Measurements from ENCODE around the gene DYRK1A.

DYRK1A gene

GRCh38 chr21:37421306-37421705 lies 54.7 kb downstream of the DYRK1A start:
- no peak for DNase-seq

GRCh38 chr21:37422382-37422781 lies 55.8 kb downstream of the DYRK1A start:
- no peak for DNase-seq

- no peak for DNase-seq
Observed at GRCh38 chr21:37423103-37423502, 56.5 kb downstream of the DYRK1A start.

- DNase-seq: no peak
Observed at GRCh38 chr21:37424396-37424795, 57.8 kb downstream of the DYRK1A start.

GRCh38 chr21:37425001-37425400 lies 58.4 kb downstream of the DYRK1A start:
- DNase-seq: no peak

- DNase-seq: no peak
Observed at GRCh38 chr21:37425684-37426083, 59.1 kb downstream of the DYRK1A start.

GRCh38 chr21:37427221-37427620 lies 60.6 kb downstream of the DYRK1A start:
- no peak for DNase-seq

- DNase-seq: no peak
Observed at GRCh38 chr21:37429356-37429755, 62.8 kb downstream of the DYRK1A start.

- DNase-seq: no peak
Observed at GRCh38 chr21:37430184-37430821, 63.7 kb downstream of the DYRK1A start.

GRCh38 chr21:37431243-37431642 lies 64.7 kb downstream of the DYRK1A start:
- DNase-seq: no peak

GRCh38 chr21:37432710-37433455 lies 66.3 kb downstream of the DYRK1A start:
- DNase-seq: no peak

GRCh38 chr21:37433456-37433840 lies 66.9 kb downstream of the DYRK1A start:
- DNase-seq: no peak

GRCh38 chr21:37435120-37435519 lies 68.5 kb downstream of the DYRK1A start:
- DNase-seq: peak; percentile 74

- no peak for DNase-seq
Observed at GRCh38 chr21:37435711-37436110, 69.1 kb downstream of the DYRK1A start.

GRCh38 chr21:37436174-37436573 lies 69.6 kb downstream of the DYRK1A start:
- no peak for DNase-seq

GRCh38 chr21:37437376-37438080 lies 71.0 kb downstream of the DYRK1A start:
- no peak for DNase-seq

GRCh38 chr21:37443683-37444082 lies 77.1 kb downstream of the DYRK1A start:
- DNase-seq: no peak

GRCh38 chr21:37445228-37445627 lies 78.7 kb downstream of the DYRK1A start:
- no peak for DNase-seq

GRCh38 chr21:37446552-37446951 lies 80.0 kb downstream of the DYRK1A start:
- DNase-seq: no peak

- no peak for DNase-seq
Observed at GRCh38 chr21:37447288-37447936, 80.8 kb downstream of the DYRK1A start.

GRCh38 chr21:37449302-37449937 lies 82.8 kb downstream of the DYRK1A start:
- DNase-seq: no peak

GRCh38 chr21:37450445-37450941 lies 83.9 kb downstream of the DYRK1A start:
- DNase-seq: no peak

GRCh38 chr21:37451446-37451845 lies 84.9 kb downstream of the DYRK1A start:
- DNase-seq: no peak

Data from CD4-positive, alpha-beta T cell treated with Interleukin-12 subunit alpha and Interleukin-12 subunit beta, for 1 hour (primary cell).